Gastroesophageal sphincter (tissue), 3 donors: Measurements from ENCODE around the gene SMAD3.

Experiments
- EP300 ChIP-seq: sonication (generic); formaldehyde crosslinking; IDR thresholded peaks from one replicate; pipeline ENCODE4 v1.6.1; 2017; ENCODE audit warnings: antibody characterized with exemption, mild to moderate bottlenecking
- POLR2A ChIP-seq, 2 donors: fragments of 450-650 bp; IDR thresholded peaks; one replicate each; pipeline ENCODE4 v1.6.1; 2017; ENCODE audit warnings: antibody characterized with exemption in 2 of 2, mild to moderate bottlenecking in 2 of 2, moderate library complexity in 1 of 2
- POLR2AphosphoS5 ChIP-seq: sonication (generic); formaldehyde crosslinking; IDR thresholded peaks from one replicate; pipeline ENCODE4 v1.6.1; 2017; ENCODE audit warnings: antibody characterized with exemption
- TF ChIP-seq, protein P1 (sequence below), 4 experiments: fragments of 200-600 bp in 2 of 4; fragments of 450-650 bp in 2 of 4; sonication (generic) in 1 of 4; IDR thresholded peaks; one replicate each; pipeline ENCODE4 v1.5.1; 2017 to 2019; ENCODE audit warnings: antibody characterized with exemption in 4 of 4, mild to moderate bottlenecking in 2 of 4, moderate library complexity in 2 of 4

DNA sequence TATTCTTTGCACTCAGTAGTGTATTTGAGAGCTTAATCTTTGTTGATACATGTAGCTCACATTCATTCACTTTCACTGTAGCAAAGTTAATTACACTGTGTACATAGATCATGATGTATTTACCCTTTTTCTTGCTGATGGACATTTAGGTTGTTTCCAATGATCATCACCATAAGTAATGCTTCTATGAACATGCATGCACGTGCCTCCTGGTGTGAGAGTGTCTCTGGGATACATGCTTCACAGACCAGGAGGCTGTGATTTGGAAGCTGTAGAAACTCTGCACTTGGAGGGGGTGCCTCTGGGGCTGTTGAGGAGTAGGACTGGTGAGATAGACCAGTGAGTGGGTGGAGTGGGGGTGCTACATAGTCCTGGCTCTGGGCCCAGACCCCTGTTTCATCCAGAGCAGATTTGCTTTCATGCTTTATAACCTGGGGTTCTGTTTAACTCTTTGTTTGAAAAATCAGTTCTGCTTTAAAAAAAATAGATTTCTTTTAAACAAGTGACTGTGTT is 18.2 kb upstream of the SMAD3 start:
- TF ChIP-seq POLR2A (IDR thresholded peaks at IDR 0.05), result no peak
- TF ChIP-seq, protein P1, sequence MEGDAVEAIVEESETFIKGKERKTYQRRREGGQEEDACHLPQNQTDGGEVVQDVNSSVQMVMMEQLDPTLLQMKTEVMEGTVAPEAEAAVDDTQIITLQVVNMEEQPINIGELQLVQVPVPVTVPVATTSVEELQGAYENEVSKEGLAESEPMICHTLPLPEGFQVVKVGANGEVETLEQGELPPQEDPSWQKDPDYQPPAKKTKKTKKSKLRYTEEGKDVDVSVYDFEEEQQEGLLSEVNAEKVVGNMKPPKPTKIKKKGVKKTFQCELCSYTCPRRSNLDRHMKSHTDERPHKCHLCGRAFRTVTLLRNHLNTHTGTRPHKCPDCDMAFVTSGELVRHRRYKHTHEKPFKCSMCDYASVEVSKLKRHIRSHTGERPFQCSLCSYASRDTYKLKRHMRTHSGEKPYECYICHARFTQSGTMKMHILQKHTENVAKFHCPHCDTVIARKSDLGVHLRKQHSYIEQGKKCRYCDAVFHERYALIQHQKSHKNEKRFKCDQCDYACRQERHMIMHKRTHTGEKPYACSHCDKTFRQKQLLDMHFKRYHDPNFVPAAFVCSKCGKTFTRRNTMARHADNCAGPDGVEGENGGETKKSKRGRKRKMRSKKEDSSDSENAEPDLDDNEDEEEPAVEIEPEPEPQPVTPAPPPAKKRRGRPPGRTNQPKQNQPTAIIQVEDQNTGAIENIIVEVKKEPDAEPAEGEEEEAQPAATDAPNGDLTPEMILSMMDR (IDR thresholded peaks at IDR 0.05), result no peak
- TF ChIP-seq EP300, result no peak
- no peak for TF ChIP-seq POLR2AphosphoS5
